A673 (cell line): ENCODE results near the gene PRMT9. TPM values are rescaled to one million over a fixed set of nuclear protein-coding genes. Genes with fewer than 3 reads are reported as not detected.

Source experiments
- BruUV-seq: library from RNA; stranded (reverse); fragments of 400-500 nt; replicated peaks from 2 replicates; lab custom pipeline; 2021; lab: Mats Ljungman, UMichigan
- CTCF ChIA-PET: fragments of 300-600 bp; sonication (Branson Sonifier 250); formaldehyde crosslinking; loops from one replicate; lab custom pipeline; 2022; ENCODE audit warnings: antibody characterized with exemption; lab: Charles Lee
- POLR2A ChIA-PET: fragments of 300-600 bp; sonication (Branson Sonifier 250); formaldehyde crosslinking; loops from one replicate; lab custom pipeline; 2022; ENCODE audit warnings: antibody characterized with exemption; ENCODE audit not compliant: low non-redundant PET; lab: Charles Lee
- DNase-seq: peaks from one replicate; pipeline ENCODE4 v3.0.0-alpha.2; 2015; ENCODE audit warnings: low spot score
- H3K27ac ChIP-seq: fragments of 200-600 bp; sonication (generic); 2 replicates; pipeline ENCODE4 v1.5.1; 2016; ENCODE audit warnings: mixed run types, low read depth, mild to moderate bottlenecking, mixed read lengths, antibody characterized with exemption, low read length; ENCODE audit not compliant: poor library complexity, severe bottlenecking
- H3K27me3 ChIP-seq: fragments of 200-600 bp; sonication (generic); replicated peaks from 2 replicates; pipeline ENCODE4 v1.6.1; 2017; ENCODE audit warnings: mixed run types, low read depth, mild to moderate bottlenecking, mixed read lengths, antibody characterized with exemption, low read length; ENCODE audit not compliant: insufficient read depth, poor library complexity
- H3K36me3 ChIP-seq: fragments of 200-600 bp; sonication (generic); 2 replicates; pipeline ENCODE4 v1.6.1; 2016; ENCODE audit warnings: mixed run types, mild to moderate bottlenecking, mixed read lengths, antibody characterized with exemption, low read length; ENCODE audit not compliant: insufficient read depth, poor library complexity, severe bottlenecking
- H3K4me1 ChIP-seq: fragments of 200-600 bp; sonication (generic); 2 replicates; pipeline ENCODE4 v1.6.1; 2017; ENCODE audit warnings: mixed run types, mild to moderate bottlenecking, mixed read lengths, antibody characterized with exemption, low read length; ENCODE audit not compliant: insufficient read depth, poor library complexity, severe bottlenecking
- H3K4me3 ChIP-seq: fragments of 200-600 bp; sonication (generic); 2 replicates; pipeline ENCODE4 v1.5.1; 2016; ENCODE audit warnings: low read depth, mixed run types, mild to moderate bottlenecking, mixed read lengths, low read length; ENCODE audit not compliant: poor library complexity, severe bottlenecking
- H3K9me3 ChIP-seq: fragments of 200-600 bp; sonication (generic); 2 replicates; pipeline ENCODE4 v1.6.1; 2016; ENCODE audit warnings: mixed run types, low read depth, mild to moderate bottlenecking, mixed read lengths, antibody characterized with exemption, low read length; ENCODE audit not compliant: poor library complexity, severe bottlenecking
- EZH2 ChIP-seq: fragments of 200-600 bp; sonication (generic); IDR thresholded peaks from 2 replicates; pipeline ENCODE4 v1.6.1; 2017; ENCODE audit warnings: borderline replicate concordance, low read depth, mild to moderate bottlenecking, mixed read lengths, antibody characterized with exemption, low read length; ENCODE audit not compliant: poor library complexity, severe bottlenecking
- intact Hi-C: fragments of 100-400 bp; cut with micrococcal nuclease; formaldehyde crosslinking; loops from one replicate; pipeline ENCODE4 v1.10.0; 2022; ENCODE audit not compliant: unreplicated experiment
- total RNA-seq: library from RNA; stranded (reverse); gene quantifications from 2 replicates; pipeline ENCODE4 v1.2.3, GENCODE V29; 2021
- TF ChIP-seq, protein P1 (sequence below): fragments of 300-800, 200-600 bp; sonication (generic); conservative IDR thresholded peaks from 2 replicates; pipeline ENCODE4 v1.5.1; 2017; ENCODE audit warnings: low read depth, mild to moderate bottlenecking, antibody characterized with exemption, low read length, moderate library complexity, mixed read lengths

PRMT9 gene
- total RNA-seq, 1 experiment from 2014 or later = 11.2 TPM

GRCh38 chr4:147658501-147658900, 25.5 kb downstream of the PRMT9 start:
- H3K9me3 ChIP-seq = no peaks in the 10 kb centered on the region
- ChIA-PET POLR2A (no interaction called here), CTCF (no interaction called here)
- H3K27me3 ChIP-seq = no peaks in the 10 kb centered on the region
- intact Hi-C loops = no loop called here
- no peak for TF ChIP-seq EZH2
- TF ChIP-seq, protein P1, sequence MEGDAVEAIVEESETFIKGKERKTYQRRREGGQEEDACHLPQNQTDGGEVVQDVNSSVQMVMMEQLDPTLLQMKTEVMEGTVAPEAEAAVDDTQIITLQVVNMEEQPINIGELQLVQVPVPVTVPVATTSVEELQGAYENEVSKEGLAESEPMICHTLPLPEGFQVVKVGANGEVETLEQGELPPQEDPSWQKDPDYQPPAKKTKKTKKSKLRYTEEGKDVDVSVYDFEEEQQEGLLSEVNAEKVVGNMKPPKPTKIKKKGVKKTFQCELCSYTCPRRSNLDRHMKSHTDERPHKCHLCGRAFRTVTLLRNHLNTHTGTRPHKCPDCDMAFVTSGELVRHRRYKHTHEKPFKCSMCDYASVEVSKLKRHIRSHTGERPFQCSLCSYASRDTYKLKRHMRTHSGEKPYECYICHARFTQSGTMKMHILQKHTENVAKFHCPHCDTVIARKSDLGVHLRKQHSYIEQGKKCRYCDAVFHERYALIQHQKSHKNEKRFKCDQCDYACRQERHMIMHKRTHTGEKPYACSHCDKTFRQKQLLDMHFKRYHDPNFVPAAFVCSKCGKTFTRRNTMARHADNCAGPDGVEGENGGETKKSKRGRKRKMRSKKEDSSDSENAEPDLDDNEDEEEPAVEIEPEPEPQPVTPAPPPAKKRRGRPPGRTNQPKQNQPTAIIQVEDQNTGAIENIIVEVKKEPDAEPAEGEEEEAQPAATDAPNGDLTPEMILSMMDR = no peak
- no peaks in the 10 kb centered on the region for H3K36me3 ChIP-seq
- no peak for DNase-seq
- no peak overlapping the region for H3K27ac ChIP-seq
- no peak overlapping the region for H3K4me3 ChIP-seq
- no TSS peak for BruUV-seq
- H3K4me1 ChIP-seq = no peaks in the 10 kb centered on the region

GRCh38 chr4:147655639-147656038, 28.3 kb downstream of the PRMT9 start:
- Histone ChIP-seq H3K27me3 (no peaks in the 10 kb centered on the region), H3K36me3 (peaks cover 3% of the 10 kb centered on the region), H3K27ac (no peak overlapping the region), H3K4me1 (no peaks in the 10 kb centered on the region), H3K9me3 (no peaks in the 10 kb centered on the region), H3K4me3 (no peak overlapping the region)
- intact Hi-C loops = no loop called here
- ChIA-PET CTCF (no interaction called here), POLR2A (no interaction called here)
- no TSS peak for BruUV-seq
- TF ChIP-seq EZH2 = no peak
- TF ChIP-seq, protein P1 = no peak
- DNase-seq = no peak

DNA sequence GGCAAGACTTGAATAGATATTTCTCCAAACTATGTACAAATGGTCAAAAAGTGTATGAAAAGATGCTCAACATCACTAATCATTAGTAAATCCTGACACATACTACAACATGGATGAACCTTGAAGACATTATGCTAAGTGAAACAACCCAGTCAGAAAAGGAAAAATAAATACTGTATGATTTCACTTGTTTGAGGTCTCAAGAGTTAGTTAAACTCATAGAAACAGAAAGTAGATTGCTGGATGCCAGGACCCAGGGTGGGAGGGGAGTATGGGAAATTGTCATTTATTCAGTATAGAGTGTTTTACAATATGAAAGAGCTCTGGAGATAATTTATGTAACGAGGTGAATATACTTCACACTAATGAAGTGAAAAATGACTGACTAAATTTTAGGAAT, 32.4 kb downstream of the PRMT9 start:
- Histone ChIP-seq H3K27me3 (no peaks in the 10 kb centered on the region), H3K27ac (no peak overlapping the region), H3K4me3 (no peak overlapping the region), H3K4me1 (no peaks in the 10 kb centered on the region), H3K9me3 (no peaks in the 10 kb centered on the region), H3K36me3 (peaks cover 3% of the 10 kb centered on the region)
- intact Hi-C loops = no loop called here
- DNase-seq = no peak
- no TSS peak for BruUV-seq
- TF ChIP-seq, protein P1 = no peak
- no peak for TF ChIP-seq EZH2
- ChIA-PET CTCF (no interaction called here), POLR2A (no interaction called here)
